HCT116 (cell line): ENCODE measurements around the gene PCBP3. TPM values are rescaled to one million over a fixed set of nuclear protein-coding genes. Genes with fewer than 3 reads are reported as not detected.

ENCODE experiments used
- ATAC-seq: fragments of 200-7000 bp; cut with Tn5 transposase; 2 replicates; pipeline ENCODE4 v1.9.1; 2020; ENCODE audit warnings: mild to moderate bottlenecking, moderate library complexity
- BruUV-seq: library from RNA; stranded (reverse); fragments of 400-500 nt; replicated peaks from 2 replicates; lab custom pipeline; 2021; lab: Mats Ljungman, UMichigan
- CTCF ChIA-PET: fragments of 300-600 bp; sonication (Branson Sonifier 250); formaldehyde crosslinking; loops from one replicate; lab custom pipeline; 2021; ENCODE audit warnings: antibody characterized with exemption; lab: Charles Lee
- POLR2A ChIA-PET: fragments of 300-600, 350-600 bp; sonication (Branson Sonifier 250); formaldehyde crosslinking; loops from one replicate; lab custom pipeline; 2021; ENCODE audit warnings: antibody characterized with exemption; lab: Charles Lee
- RAD21 ChIA-PET, 2 experiments: fragments of 300-600 bp; sonication (Branson Sonifier 250); formaldehyde crosslinking; loops; one replicate each; lab custom pipeline; 2023; ENCODE audit warnings: low total read pairs in 2 of 2; ENCODE audit not compliant: uncharacterized antibody in 2 of 2, unreplicated experiment in 2 of 2, low non-redundant PET in 1 of 2; lab: Charles Lee
- DNase-seq: peaks from one replicate; pipeline ENCODE4 v3.0.0-alpha.2; 2010; ENCODE audit warnings: low read depth, low spot score
- H2AFZ ChIP-seq: fragments of 200-600 bp; shearing (Covaris generic), sonication (generic); 2 replicates; pipeline ENCODE4 v1.6.1; 2017; ENCODE audit warnings: low read depth, mixed run types, mixed read lengths, antibody characterized with exemption, low read length; ENCODE audit not compliant: poor library complexity, severe bottlenecking
- H3K27ac ChIP-seq: 2 replicates; pipeline ENCODE4 v1.5.1; 2012; ENCODE audit warnings: low read depth, low read length
- H3K27me3 ChIP-seq: fragments of 200-600 bp; sonication (generic); 2 replicates; pipeline ENCODE4 v1.6.1; 2016; ENCODE audit warnings: mixed run types, low read length, mixed read lengths; ENCODE audit not compliant: insufficient read depth
- H3K36me3 ChIP-seq, 2 experiments: fragments of 200-500 bp in 1 of 2; fragments of 200-600 bp in 1 of 2; sonication (Bioruptor generic) in 1 of 2; sonication (generic) in 1 of 2; 2 replicates each; pipeline versions ENCODE4 v1.5.1 to v1.6.1; 2014 to 2016; ENCODE audit warnings: low read length in 2 of 2, inconsistent platforms in 1 of 2, mixed read lengths in 1 of 2, mixed run types in 1 of 2; ENCODE audit not compliant: insufficient read depth in 2 of 2, control insufficient read depth in 1 of 2
- H3K4me1 ChIP-seq, 2 experiments: fragments of 200-600 bp in 1 of 2; sonication (generic) in 1 of 2; 2 replicates each; pipeline versions ENCODE4 v1.5.1 to v1.6.1; 2012 to 2017; ENCODE audit warnings: low read length in 2 of 2, inconsistent platforms in 1 of 2, mild to moderate bottlenecking in 1 of 2, mixed read lengths in 1 of 2, mixed run types in 1 of 2, moderate library complexity in 1 of 2; ENCODE audit not compliant: insufficient read depth in 2 of 2, control insufficient read depth in 1 of 2
- H3K4me2 ChIP-seq: fragments of 200-600 bp; sonication (generic); 2 replicates; pipeline ENCODE4 v1.6.1; 2017; ENCODE audit warnings: mixed run types, low read length, mixed read lengths
- H3K4me3 ChIP-seq, 2 experiments: fragments of 200-600 bp in 1 of 2; sonication (generic) in 1 of 2; replicated peaks in 1 of 2; 2 replicates each; pipeline ENCODE4 v1.5.1; 2011 to 2016; ENCODE audit warnings: low read length in 2 of 2, control low read depth in 1 of 2, low read depth in 1 of 2, mild to moderate bottlenecking in 1 of 2, mixed read lengths in 1 of 2, mixed run types in 1 of 2
- H3K79me2 ChIP-seq: fragments of 200-600 bp; sonication (generic); 2 replicates; pipeline ENCODE4 v1.6.1; 2017; ENCODE audit warnings: mild to moderate bottlenecking, mixed run types, low read length, moderate library complexity, mixed read lengths; ENCODE audit not compliant: insufficient read depth
- H3K9ac ChIP-seq: fragments of 200-600 bp; sonication (generic); 2 replicates; pipeline ENCODE4 v1.6.1; 2016; ENCODE audit warnings: low read length, mixed read lengths
- H3K9me2 ChIP-seq: fragments of 200-600 bp; sonication (generic), shearing (Covaris generic); 2 replicates; pipeline ENCODE4 v1.6.1; 2017; ENCODE audit warnings: mixed run types, mild to moderate bottlenecking, moderate library complexity; ENCODE audit not compliant: insufficient read depth
- H3K9me3 ChIP-seq, 2 experiments: fragments of 200-500 bp in 1 of 2; fragments of 200-600 bp in 1 of 2; sonication (Bioruptor generic) in 1 of 2; sonication (generic) in 1 of 2; 2 replicates each; pipeline ENCODE4 v1.6.1; 2014 to 2017; ENCODE audit warnings: low read length in 2 of 2, mixed read lengths in 2 of 2, inconsistent platforms in 1 of 2, low read depth in 1 of 2, mild to moderate bottlenecking in 1 of 2, mixed run types in 1 of 2, moderate library complexity in 1 of 2; ENCODE audit not compliant: control insufficient read depth in 1 of 2, insufficient read depth in 1 of 2
- H4K20me1 ChIP-seq: fragments of 200-600 bp; sonication (generic), shearing (Covaris generic); 2 replicates; pipeline ENCODE4 v1.6.1; 2017; ENCODE audit warnings: mixed run types, mild to moderate bottlenecking, moderate library complexity; ENCODE audit not compliant: insufficient read depth
- ATF3 ChIP-seq: IDR thresholded peaks from 2 replicates; pipeline ENCODE4 v1.6.1; 2012
- CBX3 ChIP-seq: IDR thresholded peaks from 2 replicates; pipeline ENCODE4 v1.6.1; 2012; ENCODE audit warnings: low read depth
- CEBPB ChIP-seq: IDR thresholded peaks from 2 replicates; pipeline ENCODE4 v1.6.1; 2012; ENCODE audit warnings: low read depth
- EGR1 ChIP-seq: IDR thresholded peaks from 2 replicates; pipeline ENCODE4 v1.6.1; 2012; ENCODE audit warnings: low read depth
- ELF1 ChIP-seq: IDR thresholded peaks from 2 replicates; pipeline ENCODE4 v1.6.1; 2012; ENCODE audit warnings: low read depth, borderline replicate concordance
- EZH2 ChIP-seq: fragments of 200-600 bp; sonication (generic); IDR thresholded peaks from 2 replicates; pipeline ENCODE4 v1.6.1; 2017; ENCODE audit warnings: antibody characterized with exemption, mixed run types
- EZH2phosphoT487 ChIP-seq: fragments of 200-600 bp; IDR thresholded peaks from 2 replicates; pipeline ENCODE4 v1.6.1; 2018; ENCODE audit warnings: antibody characterized with exemption, borderline replicate concordance
- FOSL1 ChIP-seq: IDR thresholded peaks from 2 replicates; pipeline ENCODE4 v1.6.1; 2012; ENCODE audit warnings: low read depth
- JUND ChIP-seq: IDR thresholded peaks from 2 replicates; pipeline ENCODE4 v1.6.1; 2012
- MAX ChIP-seq: IDR thresholded peaks from 2 replicates; pipeline ENCODE4 v1.6.1; 2012
- POLR2A ChIP-seq: IDR thresholded peaks from 2 replicates; pipeline ENCODE4 v1.7.0; 2011; ENCODE audit warnings: borderline replicate concordance; ENCODE audit not compliant: insufficient read depth, insufficient read length; ENCODE audit errors: extremely low read depth
- SIN3A ChIP-seq: IDR thresholded peaks from 2 replicates; pipeline ENCODE4 v1.6.1; 2012; ENCODE audit warnings: low read depth
- SRF ChIP-seq: IDR thresholded peaks from 2 replicates; pipeline ENCODE4 v1.6.1; 2012; ENCODE audit warnings: low read depth
- TCF7L2 ChIP-seq: IDR thresholded peaks from 2 replicates; pipeline ENCODE4 v1.7.0; 2011; ENCODE audit warnings: borderline replicate concordance, inconsistent platforms; ENCODE audit not compliant: insufficient read depth, insufficient read length; ENCODE audit errors: extremely low read depth
- YY1 ChIP-seq: IDR thresholded peaks from 2 replicates; pipeline ENCODE4 v1.6.1; 2011; ENCODE audit warnings: low read length, low read depth, moderate library complexity, mild to moderate bottlenecking; ENCODE audit not compliant: insufficient replicate concordance; ENCODE audit errors: extremely low read depth
- ZFX ChIP-seq: fragments of 450-650 bp; IDR thresholded peaks from 2 replicates; pipeline ENCODE4 v1.6.1; 2017
- ZNF274 ChIP-seq: fragments of 200-500 bp; sonication (Bioruptor generic); IDR thresholded peaks from 2 replicates; pipeline ENCODE4 v1.6.1; 2014; ENCODE audit warnings: mild to moderate bottlenecking, low read depth, low read length, inconsistent platforms
- intact Hi-C: fragments of 100-400 bp; cut with micrococcal nuclease; formaldehyde crosslinking; loops from 2 replicates; pipeline ENCODE4 v1.10.0; 2022
- total RNA-seq: library from RNA; stranded (reverse); gene quantifications from one replicate; pipeline ENCODE4 v1.2.1, GENCODE V29; 2021; ENCODE audit not compliant: unreplicated experiment
- TF ChIP-seq, protein P1 (sequence below): IDR thresholded peaks from 2 replicates; pipeline ENCODE4 v1.6.1; 2012; ENCODE audit warnings: low read depth
- TF ChIP-seq, protein P2 (sequence below): IDR thresholded peaks from 2 replicates; pipeline ENCODE4 v1.6.1; 2011; ENCODE audit warnings: mild to moderate bottlenecking, low read length, moderate library complexity; ENCODE audit not compliant: insufficient replicate concordance; ENCODE audit errors: extremely low read depth

The PCBP3 gene
- total RNA-seq, 1 experiment from 2014 or later: 3.1 TPM

DNA sequence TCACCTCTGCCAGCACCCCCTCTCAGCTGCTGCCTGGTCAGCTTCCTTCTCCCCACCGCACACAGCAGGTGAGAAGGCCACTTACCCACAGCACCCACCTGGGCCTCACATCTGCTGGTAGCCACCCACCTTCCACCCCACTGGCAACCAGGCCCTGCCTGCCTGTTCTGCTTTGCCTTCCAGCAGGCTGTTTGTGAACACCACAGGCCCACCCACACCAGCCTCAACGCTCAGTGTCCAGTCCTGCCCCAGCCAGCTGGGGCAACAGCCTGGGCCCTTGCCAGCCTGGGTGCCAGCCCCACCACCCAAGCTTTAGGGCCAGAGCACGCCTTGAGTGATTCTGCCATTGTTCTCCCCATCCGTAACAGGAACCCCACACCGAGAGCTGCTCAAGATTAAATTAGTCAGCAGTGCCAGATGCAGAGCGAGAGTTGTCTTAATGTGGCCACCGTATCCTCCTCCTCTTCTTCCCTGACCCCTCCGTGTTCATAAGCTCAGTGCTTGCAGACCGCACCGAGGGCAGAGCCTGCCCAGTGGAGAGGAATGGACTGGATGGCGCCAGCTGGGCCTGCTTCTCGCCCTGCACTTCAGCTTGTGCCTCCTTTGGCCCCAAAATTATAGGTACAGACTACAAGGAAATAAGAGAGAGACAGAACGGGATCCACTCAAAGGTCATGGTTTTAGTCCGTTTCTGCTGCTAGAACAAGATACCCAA, 217.8 kb downstream of the PCBP3 start:
- no peak overlapping the region for H3K4me3 ChIP-seq
- TF ChIP-seq MAX (no peak), ZNF274 (no peak), CEBPB (no peak), FOSL1 (no peak), CBX3 (no peak), ELF1 (no peak), TCF7L2 (no peak), YY1 (no peak), JUND (no peak), EGR1 (no peak), SRF (no peak), EZH2phosphoT487 (no peak), EZH2 (no peak), POLR2A (no peak), ZFX (no peak), ATF3 (no peak), SIN3A (no peak)
- TF ChIP-seq, protein P1, sequence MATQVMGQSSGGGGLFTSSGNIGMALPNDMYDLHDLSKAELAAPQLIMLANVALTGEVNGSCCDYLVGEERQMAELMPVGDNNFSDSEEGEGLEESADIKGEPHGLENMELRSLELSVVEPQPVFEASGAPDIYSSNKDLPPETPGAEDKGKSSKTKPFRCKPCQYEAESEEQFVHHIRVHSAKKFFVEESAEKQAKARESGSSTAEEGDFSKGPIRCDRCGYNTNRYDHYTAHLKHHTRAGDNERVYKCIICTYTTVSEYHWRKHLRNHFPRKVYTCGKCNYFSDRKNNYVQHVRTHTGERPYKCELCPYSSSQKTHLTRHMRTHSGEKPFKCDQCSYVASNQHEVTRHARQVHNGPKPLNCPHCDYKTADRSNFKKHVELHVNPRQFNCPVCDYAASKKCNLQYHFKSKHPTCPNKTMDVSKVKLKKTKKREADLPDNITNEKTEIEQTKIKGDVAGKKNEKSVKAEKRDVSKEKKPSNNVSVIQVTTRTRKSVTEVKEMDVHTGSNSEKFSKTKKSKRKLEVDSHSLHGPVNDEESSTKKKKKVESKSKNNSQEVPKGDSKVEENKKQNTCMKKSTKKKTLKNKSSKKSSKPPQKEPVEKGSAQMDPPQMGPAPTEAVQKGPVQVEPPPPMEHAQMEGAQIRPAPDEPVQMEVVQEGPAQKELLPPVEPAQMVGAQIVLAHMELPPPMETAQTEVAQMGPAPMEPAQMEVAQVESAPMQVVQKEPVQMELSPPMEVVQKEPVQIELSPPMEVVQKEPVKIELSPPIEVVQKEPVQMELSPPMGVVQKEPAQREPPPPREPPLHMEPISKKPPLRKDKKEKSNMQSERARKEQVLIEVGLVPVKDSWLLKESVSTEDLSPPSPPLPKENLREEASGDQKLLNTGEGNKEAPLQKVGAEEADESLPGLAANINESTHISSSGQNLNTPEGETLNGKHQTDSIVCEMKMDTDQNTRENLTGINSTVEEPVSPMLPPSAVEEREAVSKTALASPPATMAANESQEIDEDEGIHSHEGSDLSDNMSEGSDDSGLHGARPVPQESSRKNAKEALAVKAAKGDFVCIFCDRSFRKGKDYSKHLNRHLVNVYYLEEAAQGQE: no peak
- TF ChIP-seq, protein P2, sequence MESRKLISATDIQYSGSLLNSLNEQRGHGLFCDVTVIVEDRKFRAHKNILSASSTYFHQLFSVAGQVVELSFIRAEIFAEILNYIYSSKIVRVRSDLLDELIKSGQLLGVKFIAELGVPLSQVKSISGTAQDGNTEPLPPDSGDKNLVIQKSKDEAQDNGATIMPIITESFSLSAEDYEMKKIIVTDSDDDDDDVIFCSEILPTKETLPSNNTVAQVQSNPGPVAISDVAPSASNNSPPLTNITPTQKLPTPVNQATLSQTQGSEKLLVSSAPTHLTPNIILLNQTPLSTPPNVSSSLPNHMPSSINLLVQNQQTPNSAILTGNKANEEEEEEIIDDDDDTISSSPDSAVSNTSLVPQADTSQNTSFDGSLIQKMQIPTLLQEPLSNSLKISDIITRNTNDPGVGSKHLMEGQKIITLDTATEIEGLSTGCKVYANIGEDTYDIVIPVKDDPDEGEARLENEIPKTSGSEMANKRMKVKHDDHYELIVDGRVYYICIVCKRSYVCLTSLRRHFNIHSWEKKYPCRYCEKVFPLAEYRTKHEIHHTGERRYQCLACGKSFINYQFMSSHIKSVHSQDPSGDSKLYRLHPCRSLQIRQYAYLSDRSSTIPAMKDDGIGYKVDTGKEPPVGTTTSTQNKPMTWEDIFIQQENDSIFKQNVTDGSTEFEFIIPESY: no peak
- no peaks in the 10 kb centered on the region for H3K9me2 ChIP-seq
- no peaks in the 10 kb centered on the region for H3K27me3 ChIP-seq
- no peak overlapping the region for H2AFZ ChIP-seq
- H3K27ac ChIP-seq: no peak overlapping the region
- no peaks in the 10 kb centered on the region for H3K9me3 ChIP-seq
- ATAC-seq (no peak), DNase-seq (no peak)
- no peak overlapping the region for H3K4me2 ChIP-seq
- ChIA-PET CTCF (no interaction called here), RAD21 (interaction anchor here in 1 of 2 experiments (0.5 kb wide), 1 partner anchor 48 kb away, joined by 4 read pairs; no protein-coding TSS in a partner anchor), POLR2A (no interaction called here)
- H4K20me1 ChIP-seq: no peaks in the 10 kb centered on the region
- H3K36me3 ChIP-seq: no peaks in the 10 kb centered on the region
- intact Hi-C loops: no loop called here
- H3K4me1 ChIP-seq: peaks cover 0 to 10% of the 10 kb centered on the region in 2 experiments; a peak in 2 of 4 replicates
- no peaks in the 10 kb centered on the region for H3K79me2 ChIP-seq
- no peak overlapping the region for H3K9ac ChIP-seq
- BruUV-seq: no TSS peak
